Liver (tissue), 3 donors: Measurements from ENCODE around the gene AUNIP.

ENCODE experiments used
- EGR1 ChIP-seq, 2 donors: IDR thresholded peaks; 2 replicates each; pipeline ENCODE4 v1.6.1; 2016 to 2018; ENCODE audit warnings: antibody characterized with exemption in 2 of 2, low read depth in 2 of 2
- GABPA ChIP-seq, 2 donors: IDR thresholded peaks in 1 of 2; conservative IDR thresholded peaks in 1 of 2; 2 replicates each; pipeline ENCODE4 v1.6.1; 2016; ENCODE audit warnings: antibody characterized with exemption in 2 of 2, mild to moderate bottlenecking in 1 of 2, moderate library complexity in 1 of 2
- HNF4A ChIP-seq, 2 donors: conservative IDR thresholded peaks; 2 replicates each; pipeline ENCODE4 v1.6.1; 2016; ENCODE audit warnings: antibody characterized with exemption in 2 of 2, mild to moderate bottlenecking in 2 of 2
- HNF4G ChIP-seq: IDR thresholded peaks from 2 replicates; pipeline ENCODE4 v1.6.1; 2016; ENCODE audit warnings: antibody characterized with exemption
- JUND ChIP-seq, 2 donors: IDR thresholded peaks; 2 replicates each; pipeline ENCODE4 v1.6.1; 2016; ENCODE audit warnings: antibody characterized with exemption in 2 of 2
- RAD21 ChIP-seq, 2 donors: IDR thresholded peaks; 2 replicates each; pipeline ENCODE4 v1.6.1; 2016; ENCODE audit warnings: antibody characterized with exemption in 2 of 2, mild to moderate bottlenecking in 2 of 2
- RXRA ChIP-seq, 2 donors: IDR thresholded peaks; 2 replicates each; pipeline ENCODE4 v1.6.1; 2017 to 2018; ENCODE audit warnings: antibody characterized with exemption in 2 of 2, mild to moderate bottlenecking in 1 of 2
- SP1 ChIP-seq: IDR thresholded peaks from 2 replicates; pipeline ENCODE4 v1.6.1; 2018; ENCODE audit warnings: antibody characterized with exemption, mild to moderate bottlenecking
- TAF1 ChIP-seq: conservative IDR thresholded peaks from 2 replicates; pipeline ENCODE4 v1.6.1; 2016; ENCODE audit warnings: antibody characterized with exemption, mild to moderate bottlenecking
- YY1 ChIP-seq: IDR thresholded peaks from 2 replicates; pipeline ENCODE4 v1.6.1; 2016; ENCODE audit warnings: antibody characterized with exemption, mild to moderate bottlenecking
- TF ChIP-seq, protein P1 (sequence below): fragments of 150-350 bp; IDR thresholded peaks from 2 replicates; pipeline ENCODE4 v1.5.1; 2017; ENCODE audit warnings: improper control_type of control experiment, low read depth, low read length; ENCODE audit not compliant: missing input control
- TF ChIP-seq, protein P2 (sequence below): IDR thresholded peaks from 2 replicates; pipeline ENCODE4 v1.6.1; 2016; ENCODE audit warnings: antibody characterized with exemption
- TF ChIP-seq, protein P3 (sequence below): IDR thresholded peaks from 2 replicates; pipeline ENCODE4 v1.6.1; 2016; ENCODE audit warnings: antibody characterized with exemption, mild to moderate bottlenecking
- TF ChIP-seq, protein P4 (sequence below): IDR thresholded peaks from 2 replicates; pipeline ENCODE4 v1.6.1; 2016; ENCODE audit warnings: antibody characterized with exemption
- donor health status: healthy.
- donor health status: healthy.

DNA sequence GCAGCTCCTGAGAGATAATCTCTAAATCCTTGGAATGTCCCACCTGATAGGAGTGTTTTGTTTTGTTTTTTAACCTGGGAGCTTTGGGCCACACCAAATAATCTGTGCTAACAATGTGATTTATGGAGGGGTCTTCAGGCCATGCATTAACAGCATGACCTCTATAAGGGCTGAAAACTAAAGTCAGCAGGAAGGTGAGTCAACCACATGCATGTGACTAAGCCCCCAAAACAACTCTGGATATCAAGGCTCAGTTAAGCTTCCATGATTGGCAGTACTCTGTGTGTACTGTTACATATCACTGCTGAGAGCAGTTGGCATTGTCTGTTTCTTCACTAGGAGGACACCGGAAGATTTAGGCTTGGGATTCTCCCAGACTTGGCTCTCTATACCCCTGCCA, 10.7 kb downstream of the AUNIP start:
- TF ChIP-seq, protein P1, sequence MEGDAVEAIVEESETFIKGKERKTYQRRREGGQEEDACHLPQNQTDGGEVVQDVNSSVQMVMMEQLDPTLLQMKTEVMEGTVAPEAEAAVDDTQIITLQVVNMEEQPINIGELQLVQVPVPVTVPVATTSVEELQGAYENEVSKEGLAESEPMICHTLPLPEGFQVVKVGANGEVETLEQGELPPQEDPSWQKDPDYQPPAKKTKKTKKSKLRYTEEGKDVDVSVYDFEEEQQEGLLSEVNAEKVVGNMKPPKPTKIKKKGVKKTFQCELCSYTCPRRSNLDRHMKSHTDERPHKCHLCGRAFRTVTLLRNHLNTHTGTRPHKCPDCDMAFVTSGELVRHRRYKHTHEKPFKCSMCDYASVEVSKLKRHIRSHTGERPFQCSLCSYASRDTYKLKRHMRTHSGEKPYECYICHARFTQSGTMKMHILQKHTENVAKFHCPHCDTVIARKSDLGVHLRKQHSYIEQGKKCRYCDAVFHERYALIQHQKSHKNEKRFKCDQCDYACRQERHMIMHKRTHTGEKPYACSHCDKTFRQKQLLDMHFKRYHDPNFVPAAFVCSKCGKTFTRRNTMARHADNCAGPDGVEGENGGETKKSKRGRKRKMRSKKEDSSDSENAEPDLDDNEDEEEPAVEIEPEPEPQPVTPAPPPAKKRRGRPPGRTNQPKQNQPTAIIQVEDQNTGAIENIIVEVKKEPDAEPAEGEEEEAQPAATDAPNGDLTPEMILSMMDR: no peak
- TF ChIP-seq YY1: no peak
- no peak for TF ChIP-seq GABPA (IDR thresholded peaks at IDR 0.05 in 1 of 2, conservative IDR thresholded peaks at IDR 0.05 in 1 of 2)
- no peak for TF ChIP-seq SP1
- TF ChIP-seq, protein P2, sequence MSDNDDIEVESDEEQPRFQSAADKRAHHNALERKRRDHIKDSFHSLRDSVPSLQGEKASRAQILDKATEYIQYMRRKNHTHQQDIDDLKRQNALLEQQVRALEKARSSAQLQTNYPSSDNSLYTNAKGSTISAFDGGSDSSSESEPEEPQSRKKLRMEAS: no peak
- TF ChIP-seq TAF1: no peak
- TF ChIP-seq JUND (IDR thresholded peaks at IDR 0.05): no peak
- TF ChIP-seq, protein P3, sequence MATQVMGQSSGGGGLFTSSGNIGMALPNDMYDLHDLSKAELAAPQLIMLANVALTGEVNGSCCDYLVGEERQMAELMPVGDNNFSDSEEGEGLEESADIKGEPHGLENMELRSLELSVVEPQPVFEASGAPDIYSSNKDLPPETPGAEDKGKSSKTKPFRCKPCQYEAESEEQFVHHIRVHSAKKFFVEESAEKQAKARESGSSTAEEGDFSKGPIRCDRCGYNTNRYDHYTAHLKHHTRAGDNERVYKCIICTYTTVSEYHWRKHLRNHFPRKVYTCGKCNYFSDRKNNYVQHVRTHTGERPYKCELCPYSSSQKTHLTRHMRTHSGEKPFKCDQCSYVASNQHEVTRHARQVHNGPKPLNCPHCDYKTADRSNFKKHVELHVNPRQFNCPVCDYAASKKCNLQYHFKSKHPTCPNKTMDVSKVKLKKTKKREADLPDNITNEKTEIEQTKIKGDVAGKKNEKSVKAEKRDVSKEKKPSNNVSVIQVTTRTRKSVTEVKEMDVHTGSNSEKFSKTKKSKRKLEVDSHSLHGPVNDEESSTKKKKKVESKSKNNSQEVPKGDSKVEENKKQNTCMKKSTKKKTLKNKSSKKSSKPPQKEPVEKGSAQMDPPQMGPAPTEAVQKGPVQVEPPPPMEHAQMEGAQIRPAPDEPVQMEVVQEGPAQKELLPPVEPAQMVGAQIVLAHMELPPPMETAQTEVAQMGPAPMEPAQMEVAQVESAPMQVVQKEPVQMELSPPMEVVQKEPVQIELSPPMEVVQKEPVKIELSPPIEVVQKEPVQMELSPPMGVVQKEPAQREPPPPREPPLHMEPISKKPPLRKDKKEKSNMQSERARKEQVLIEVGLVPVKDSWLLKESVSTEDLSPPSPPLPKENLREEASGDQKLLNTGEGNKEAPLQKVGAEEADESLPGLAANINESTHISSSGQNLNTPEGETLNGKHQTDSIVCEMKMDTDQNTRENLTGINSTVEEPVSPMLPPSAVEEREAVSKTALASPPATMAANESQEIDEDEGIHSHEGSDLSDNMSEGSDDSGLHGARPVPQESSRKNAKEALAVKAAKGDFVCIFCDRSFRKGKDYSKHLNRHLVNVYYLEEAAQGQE: no peak
- no peak for TF ChIP-seq HNF4G
- TF ChIP-seq RAD21 (IDR thresholded peaks at IDR 0.05): no peak
- TF ChIP-seq, protein P4, sequence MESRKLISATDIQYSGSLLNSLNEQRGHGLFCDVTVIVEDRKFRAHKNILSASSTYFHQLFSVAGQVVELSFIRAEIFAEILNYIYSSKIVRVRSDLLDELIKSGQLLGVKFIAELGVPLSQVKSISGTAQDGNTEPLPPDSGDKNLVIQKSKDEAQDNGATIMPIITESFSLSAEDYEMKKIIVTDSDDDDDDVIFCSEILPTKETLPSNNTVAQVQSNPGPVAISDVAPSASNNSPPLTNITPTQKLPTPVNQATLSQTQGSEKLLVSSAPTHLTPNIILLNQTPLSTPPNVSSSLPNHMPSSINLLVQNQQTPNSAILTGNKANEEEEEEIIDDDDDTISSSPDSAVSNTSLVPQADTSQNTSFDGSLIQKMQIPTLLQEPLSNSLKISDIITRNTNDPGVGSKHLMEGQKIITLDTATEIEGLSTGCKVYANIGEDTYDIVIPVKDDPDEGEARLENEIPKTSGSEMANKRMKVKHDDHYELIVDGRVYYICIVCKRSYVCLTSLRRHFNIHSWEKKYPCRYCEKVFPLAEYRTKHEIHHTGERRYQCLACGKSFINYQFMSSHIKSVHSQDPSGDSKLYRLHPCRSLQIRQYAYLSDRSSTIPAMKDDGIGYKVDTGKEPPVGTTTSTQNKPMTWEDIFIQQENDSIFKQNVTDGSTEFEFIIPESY: no peak
- no peak for TF ChIP-seq EGR1 (IDR thresholded peaks at IDR 0.05; ENCODE audit: low read depth in 2 of 2)
- TF ChIP-seq RXRA (IDR thresholded peaks at IDR 0.05): no peak
- TF ChIP-seq HNF4A (conservative IDR thresholded peaks at IDR 0.05): no peak
